Esophagus squamous epithelium (tissue), 5 donors: Measurements from ENCODE around the gene CBFA2T2. TPM values are rescaled to one million over a fixed set of nuclear protein-coding genes. Genes with fewer than 3 reads are reported as not detected.
"Not testable (repeated sequence)": the region's sequence is repeated elsewhere in the genome, so short reads cannot be mapped to it uniquely, and the experiment has no call there.

ENCODE experiments used
- DNase-seq: peaks from one replicate; lab custom pipeline; 2025; lab: John Stamatoyannopoulos, UW
- H3K27ac ChIP-seq, 4 donors: fragments of 200-600 bp; sonication (generic); one replicate each; pipeline ENCODE4 v1.5.1; 2016 to 2019; ENCODE audit warnings: mild to moderate bottlenecking in 1 of 4
- H3K27me3 ChIP-seq, 4 donors: fragments of 200-600 bp; sonication (generic); 1 replicate in 3 of 4; 2 replicates in 1 of 4; pipeline versions ENCODE4 v1.5.1 to v1.6.0; 2017 to 2021; ENCODE audit warnings: antibody characterized with exemption in 1 of 4
- H3K36me3 ChIP-seq, 3 donors: fragments of 200-600 bp; sonication (generic); one replicate each; pipeline ENCODE4 v1.5.1; 2016 to 2019
- H3K4me1 ChIP-seq, 3 donors: fragments of 200-600 bp; sonication (generic); one replicate each; pipeline ENCODE4 v1.5.1; 2017 to 2019
- H3K4me3 ChIP-seq, 4 donors: fragments of 200-600 bp; sonication (generic); 1 replicate in 3 of 4; 2 replicates in 1 of 4; pipeline ENCODE4 v1.5.1; 2016 to 2019; ENCODE audit warnings: mild to moderate bottlenecking in 2 of 4, moderate library complexity in 1 of 4
- H3K9me3 ChIP-seq, 3 donors: fragments of 200-600 bp; sonication (generic); one replicate each; pipeline ENCODE4 v1.5.1; 2016 to 2019
- POLR2A ChIP-seq, 4 donors: fragments of 450-650 bp; IDR thresholded peaks; one replicate each; pipeline ENCODE4 v1.6.1; 2017; ENCODE audit warnings: antibody characterized with exemption in 4 of 4, mild to moderate bottlenecking in 4 of 4, moderate library complexity in 3 of 4
- WGBS, 2 donors: methylation state at CpG; one replicate each; pipeline ENCODE4 v1.1.5; 2018; 5-methylcytosine and 5-hydroxymethylcytosine counted together
- intact Hi-C: fragments of 100-400 bp; cut with DNase I; formaldehyde crosslinking; loops from one replicate; pipeline ENCODE4 v1.15.0; 2022
- total RNA-seq, 4 donors: library from RNA; depleted of rRNA; stranded (reverse); fragments of >200 nt; gene quantifications; one replicate each; pipeline ENCODE4 v1.1.0, GENCODE V29; 2016
- TF ChIP-seq, protein P1 (sequence below), 6 experiments: fragments of 450-650 bp in 4 of 6; fragments of 200-600 bp in 2 of 6; sonication (generic) in 2 of 6; IDR thresholded peaks; one replicate each; pipeline ENCODE4 v1.5.1; 2016 to 2019; ENCODE audit warnings: antibody characterized with exemption in 6 of 6, mild to moderate bottlenecking in 4 of 6, moderate library complexity in 4 of 6
- donor health status: DM: yes; HTN: yes; CAD: no.

The CBFA2T2 gene
- total RNA-seq, 4 donors from 2014 or later = 10.5 to 15.6 (median 10.8) TPM

GRCh38 chr20:33503564-33503963, 13.7 kb downstream of the CBFA2T2 start:
- Histone ChIP-seq H3K27ac (no peak overlapping the region), H3K4me3 (no peak overlapping the region), H3K9me3 (no peaks in the 10 kb centered on the region), H3K27me3 (no peaks in the 10 kb centered on the region), H3K36me3 (no peaks in the 10 kb centered on the region), H3K4me1 (peaks cover 0 to 15% (median 0%) of the 10 kb centered on the region in 3 donors)
- TF ChIP-seq, protein P1, sequence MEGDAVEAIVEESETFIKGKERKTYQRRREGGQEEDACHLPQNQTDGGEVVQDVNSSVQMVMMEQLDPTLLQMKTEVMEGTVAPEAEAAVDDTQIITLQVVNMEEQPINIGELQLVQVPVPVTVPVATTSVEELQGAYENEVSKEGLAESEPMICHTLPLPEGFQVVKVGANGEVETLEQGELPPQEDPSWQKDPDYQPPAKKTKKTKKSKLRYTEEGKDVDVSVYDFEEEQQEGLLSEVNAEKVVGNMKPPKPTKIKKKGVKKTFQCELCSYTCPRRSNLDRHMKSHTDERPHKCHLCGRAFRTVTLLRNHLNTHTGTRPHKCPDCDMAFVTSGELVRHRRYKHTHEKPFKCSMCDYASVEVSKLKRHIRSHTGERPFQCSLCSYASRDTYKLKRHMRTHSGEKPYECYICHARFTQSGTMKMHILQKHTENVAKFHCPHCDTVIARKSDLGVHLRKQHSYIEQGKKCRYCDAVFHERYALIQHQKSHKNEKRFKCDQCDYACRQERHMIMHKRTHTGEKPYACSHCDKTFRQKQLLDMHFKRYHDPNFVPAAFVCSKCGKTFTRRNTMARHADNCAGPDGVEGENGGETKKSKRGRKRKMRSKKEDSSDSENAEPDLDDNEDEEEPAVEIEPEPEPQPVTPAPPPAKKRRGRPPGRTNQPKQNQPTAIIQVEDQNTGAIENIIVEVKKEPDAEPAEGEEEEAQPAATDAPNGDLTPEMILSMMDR (IDR thresholded peaks at IDR 0.05) = no peak
- no peak for TF ChIP-seq POLR2A (IDR thresholded peaks at IDR 0.05)
- DNase-seq = no peak
- intact Hi-C loops = no loop called here
- WGBS, 2 donors = 92 to 94% methylated on average over 6 of the region's 6 CpGs

- intact Hi-C loops = no loop called here
- TF ChIP-seq, protein P1 (IDR thresholded peaks at IDR 0.05) = no peak
- TF ChIP-seq POLR2A (IDR thresholded peaks at IDR 0.05) = no peak
These were observed 16.7 kb downstream of the CBFA2T2 start for GRCh38 chr20:33506576-33506975.

DNA sequence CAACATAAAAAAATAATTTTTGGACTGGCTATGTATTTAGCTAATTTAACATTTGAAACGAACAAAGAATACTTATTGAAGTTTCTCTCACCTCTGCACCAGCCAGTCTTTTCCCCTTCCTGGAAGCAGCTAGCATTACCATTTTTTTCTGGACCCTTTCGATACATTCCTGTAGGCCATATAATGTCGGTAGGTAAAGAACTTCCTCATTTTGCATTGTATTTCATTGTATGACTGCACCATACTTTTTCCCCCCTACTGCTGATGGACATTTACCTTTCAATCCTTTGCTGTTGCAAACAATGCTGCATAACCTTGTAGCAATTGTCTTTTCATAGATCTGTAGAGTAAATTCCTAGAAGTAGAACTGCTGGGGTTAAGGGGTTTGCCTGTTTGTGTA, 17.6 kb downstream of the CBFA2T2 start:
- TF ChIP-seq POLR2A (IDR thresholded peaks at IDR 0.05) = no peak
- TF ChIP-seq, protein P1 (IDR thresholded peaks at IDR 0.05) = no peak
- Histone ChIP-seq H3K36me3 (no peaks in the 10 kb centered on the region), H3K9me3 (no peaks in the 10 kb centered on the region), H3K27me3 (no peaks in the 10 kb centered on the region), H3K4me3 (no peak overlapping the region), H3K4me1 (peaks cover 0 to 10% (median 0%) of the 10 kb centered on the region in 3 donors), H3K27ac (no peak overlapping the region)
- WGBS, 2 donors = 73 to 84% methylated on average over 3 of the region's 3 CpGs
- no peak for DNase-seq
- intact Hi-C loops = no loop called here

More at GRCh38 chr20:33506576-33506975, 16.7 kb downstream of the CBFA2T2 start:
- H3K4me3 ChIP-seq = no peak overlapping the region
- 63 to 76% methylated on average over 2 of the region's 2 CpGs for WGBS, 2 donors
- H3K27me3 ChIP-seq = no peaks in the 10 kb centered on the region
- no peaks in the 10 kb centered on the region for H3K9me3 ChIP-seq
- peaks cover 0 to 5% (median 0%) of the 10 kb centered on the region in 3 donors for H3K4me1 ChIP-seq
- no peaks in the 10 kb centered on the region for H3K36me3 ChIP-seq
- no peak for DNase-seq
- H3K27ac ChIP-seq = no peak overlapping the region

DNA sequence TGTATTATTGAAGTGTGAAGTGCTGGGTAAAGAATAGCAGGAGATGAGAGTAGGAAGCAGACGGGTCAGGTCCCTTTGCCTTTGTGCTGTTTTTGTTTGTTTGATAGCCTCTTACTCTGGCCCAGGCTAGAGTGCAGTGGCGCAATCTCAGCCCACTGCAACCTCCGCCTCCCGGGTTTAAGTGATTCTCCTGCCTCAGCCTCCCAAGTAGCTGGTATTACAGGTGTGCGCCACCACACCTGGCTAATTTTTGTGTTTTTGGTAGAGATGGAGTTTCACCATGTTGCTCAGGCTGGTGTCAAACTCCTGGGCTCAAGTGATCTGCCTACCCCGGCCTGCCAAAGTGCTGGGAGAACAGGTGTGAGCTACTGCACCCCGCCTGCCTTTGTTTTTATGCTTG, 18.1 kb downstream of the CBFA2T2 start:
- H3K36me3 ChIP-seq, DNase-seq, intact Hi-C loops, H3K27me3 ChIP-seq, H3K9me3 ChIP-seq, H3K4me3 ChIP-seq, H3K4me1 ChIP-seq, H3K27ac ChIP-seq: not testable (repeated sequence)
- WGBS, 2 donors = 95 to 96% methylated on average over 7 of the region's 7 CpGs

GRCh38 chr20:33509057-33509456, 19.2 kb downstream of the CBFA2T2 start:
- DNase-seq, H3K9me3 ChIP-seq, H3K27me3 ChIP-seq, H3K4me1 ChIP-seq, H3K27ac ChIP-seq, H3K4me3 ChIP-seq, intact Hi-C loops, H3K36me3 ChIP-seq: not testable (repeated sequence)
- WGBS, 2 donors = 94 to 100% methylated on average over 3 of the region's 3 CpGs

GRCh38 chr20:33511876-33512275, 22.0 kb downstream of the CBFA2T2 start:
- peaks cover 2 to 23% (median 7%) of the 10 kb centered on the region in 3 donors for H3K4me1 ChIP-seq
- WGBS, 2 donors = 89 to 94% methylated on average over 13 of the region's 13 CpGs
- H3K4me3 ChIP-seq, H3K9me3 ChIP-seq, H3K36me3 ChIP-seq, H3K27me3 ChIP-seq, H3K27ac ChIP-seq, DNase-seq, intact Hi-C loops: not testable (repeated sequence)
